Dermis blood vessel endothelial cell (primary cell): ENCODE measurements around the gene KIFC1. TPM values are rescaled to one million over a fixed set of nuclear protein-coding genes. Genes with fewer than 3 reads are reported as not detected.
"Not testable (repeated sequence)": the region's sequence is repeated elsewhere in the genome, so short reads cannot be mapped to it uniquely, and the experiment has no call there.

Experiments
- DNase-seq: peaks from one replicate; pipeline ENCODE4 v3.0.0; 2010
- total RNA-seq: library from RNA; depleted of rRNA; stranded (reverse); fragments of >200 nt; gene quantifications from 2 replicates; pipeline ENCODE4 v1.2.3, GENCODE V29; 2014

KIFC1 gene
- total RNA-seq, 1 donor from 2014 or later: 12.4 TPM

DNA sequence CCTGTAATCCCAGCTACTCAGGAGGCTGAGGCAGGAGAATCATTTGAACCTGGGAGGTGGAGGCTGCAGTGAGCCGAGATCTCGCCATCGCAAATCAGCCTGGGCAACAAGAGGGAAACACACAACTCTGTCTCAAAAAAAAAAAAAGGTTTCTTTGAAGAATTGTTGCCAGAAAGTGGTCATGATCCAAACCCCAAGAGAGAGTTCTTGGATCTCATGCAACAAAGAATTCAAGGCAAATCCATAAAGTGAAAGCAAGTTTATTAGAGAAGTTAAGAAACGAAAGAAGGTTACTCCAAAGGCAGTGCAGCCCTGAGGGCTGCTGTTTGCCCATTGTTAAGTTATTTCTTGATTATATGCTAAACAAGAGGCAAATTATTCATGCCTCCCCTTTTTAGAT lies 14.5 kb upstream of the KIFC1 start:
- no peak for DNase-seq

DNA sequence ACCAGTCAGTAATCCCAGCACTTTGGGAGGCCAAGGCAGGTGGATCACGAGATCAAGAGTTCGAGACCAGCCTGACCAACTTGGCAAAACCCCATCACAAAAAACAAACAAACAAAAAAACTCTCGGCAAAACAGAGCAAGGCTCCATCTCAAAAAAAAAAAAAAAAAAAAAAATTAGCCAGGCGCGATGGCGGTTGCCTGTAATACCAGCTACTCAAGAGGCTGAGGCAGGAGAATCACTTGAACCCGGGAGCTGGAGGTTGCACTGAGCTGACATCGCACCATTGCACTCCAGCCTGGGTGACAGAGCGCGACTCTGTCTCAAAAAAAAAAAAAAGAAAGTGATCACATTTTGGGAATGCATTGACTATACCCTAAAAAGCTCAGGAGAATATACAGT lies 12.4 kb upstream of the KIFC1 start:
- DNase-seq: not testable (repeated sequence)

DNA sequence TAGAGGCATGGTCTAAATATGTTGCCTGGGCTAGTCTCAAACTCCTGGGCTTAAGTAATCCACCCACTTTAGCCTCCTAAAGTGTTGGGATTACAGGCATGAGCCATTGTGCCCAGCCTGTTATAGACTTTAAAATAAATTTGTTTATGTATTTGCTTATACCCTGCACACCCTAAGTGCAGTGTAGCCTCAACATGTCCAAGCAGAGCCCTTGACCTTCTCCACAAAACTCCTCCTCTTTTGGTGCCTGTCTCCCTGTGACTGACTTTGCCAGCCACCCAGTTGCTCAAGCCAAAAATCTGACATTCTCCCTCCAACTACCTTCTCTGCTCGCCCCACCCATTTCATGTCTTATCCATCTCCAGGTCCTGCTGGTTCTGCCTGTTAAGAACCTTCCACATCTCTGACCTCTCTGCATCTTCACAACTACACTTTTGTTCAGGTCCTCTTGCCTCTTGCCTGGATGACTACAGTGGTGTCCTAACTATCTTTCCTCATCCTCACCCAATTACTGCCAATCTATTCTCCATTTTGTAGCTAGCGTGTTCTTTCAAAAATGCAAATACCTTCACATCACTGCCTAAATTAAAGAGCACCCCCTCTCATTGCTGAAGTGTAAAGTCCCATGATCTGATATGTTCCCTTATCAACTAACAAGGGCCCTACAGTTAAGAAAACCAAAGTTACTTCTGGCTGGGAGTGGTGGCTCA lies 11.2 kb upstream of the KIFC1 start:
- no peak for DNase-seq

DNA sequence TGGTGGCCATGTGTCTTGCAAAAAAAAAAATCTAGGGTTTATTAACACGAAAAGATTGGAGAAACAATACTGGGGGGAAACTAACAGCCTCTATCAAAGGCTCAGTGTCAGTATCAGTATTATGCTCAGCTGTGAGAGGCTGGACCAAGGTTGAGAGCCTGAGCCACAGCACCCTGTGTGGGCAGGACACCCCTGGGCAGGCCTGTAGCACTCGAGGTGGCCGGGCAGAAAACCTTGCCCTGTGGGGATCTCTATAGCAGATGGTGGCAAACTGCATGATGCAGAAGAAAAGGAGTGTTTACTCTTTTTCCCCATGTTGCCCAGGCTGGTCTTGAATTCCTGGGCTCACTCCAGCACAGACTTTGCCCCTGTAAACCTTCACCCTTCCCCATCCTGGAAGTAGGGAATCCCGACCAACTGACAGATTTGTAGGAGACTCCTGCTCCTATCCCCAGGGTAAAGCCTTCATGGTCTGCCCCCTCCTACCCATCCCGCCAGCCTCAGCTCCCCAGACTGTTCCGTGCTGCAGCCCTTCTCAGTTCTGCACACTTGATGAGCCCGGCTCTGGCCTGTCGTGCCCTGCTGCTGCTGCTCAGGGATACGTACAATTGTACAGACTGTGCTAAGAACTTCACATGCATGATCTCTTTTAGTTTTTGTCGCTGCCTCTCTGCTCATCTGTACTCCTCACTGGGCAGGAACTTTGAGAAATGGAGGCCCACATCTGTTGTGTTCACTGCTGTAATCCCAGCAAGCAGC lies 8.0 kb upstream of the KIFC1 start:
- DNase-seq: no peak

DNA sequence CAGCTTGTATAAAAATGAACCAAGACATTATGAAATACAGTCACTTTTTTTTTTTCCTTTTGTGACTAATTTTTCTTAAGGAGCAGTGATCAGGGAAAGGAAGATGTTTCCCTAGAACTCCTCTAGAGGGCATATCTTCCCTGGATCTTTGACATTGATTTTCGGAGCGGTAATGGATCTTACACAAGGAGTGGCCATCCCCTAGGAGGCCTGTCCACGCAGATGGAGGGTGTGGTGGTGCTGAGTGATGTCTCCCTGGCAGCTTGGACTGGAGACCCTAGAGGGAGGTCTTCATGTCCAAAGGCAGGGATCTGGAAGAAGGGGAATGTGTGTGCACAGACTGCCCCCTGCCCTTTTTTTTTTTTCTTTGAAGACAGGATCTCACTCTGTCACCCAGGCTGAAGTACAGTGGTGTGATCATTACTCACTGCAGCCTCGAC lies 7.0 kb upstream of the KIFC1 start:
- DNase-seq: peak; percentile 67

DNA sequence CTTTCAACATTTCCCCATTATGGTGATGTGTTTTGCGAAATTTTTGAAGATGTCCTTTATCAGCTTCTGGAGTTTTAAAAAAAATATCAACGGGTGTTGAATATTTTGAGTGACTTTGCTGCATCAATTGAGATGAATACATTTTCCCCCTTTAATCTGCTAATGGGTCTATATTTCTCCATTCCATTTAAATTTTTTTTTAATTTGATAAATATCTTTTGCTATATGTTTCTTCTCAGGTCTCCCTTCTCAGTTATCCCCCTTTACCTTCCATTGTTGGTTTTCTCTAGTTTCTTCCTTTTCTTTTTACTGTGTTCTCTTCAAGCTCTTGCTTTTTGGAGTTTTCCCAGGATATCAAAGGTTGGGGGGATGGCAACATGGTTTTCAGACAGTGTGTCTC lies 1.4 kb upstream of the KIFC1 start:
- no peak for DNase-seq

DNA sequence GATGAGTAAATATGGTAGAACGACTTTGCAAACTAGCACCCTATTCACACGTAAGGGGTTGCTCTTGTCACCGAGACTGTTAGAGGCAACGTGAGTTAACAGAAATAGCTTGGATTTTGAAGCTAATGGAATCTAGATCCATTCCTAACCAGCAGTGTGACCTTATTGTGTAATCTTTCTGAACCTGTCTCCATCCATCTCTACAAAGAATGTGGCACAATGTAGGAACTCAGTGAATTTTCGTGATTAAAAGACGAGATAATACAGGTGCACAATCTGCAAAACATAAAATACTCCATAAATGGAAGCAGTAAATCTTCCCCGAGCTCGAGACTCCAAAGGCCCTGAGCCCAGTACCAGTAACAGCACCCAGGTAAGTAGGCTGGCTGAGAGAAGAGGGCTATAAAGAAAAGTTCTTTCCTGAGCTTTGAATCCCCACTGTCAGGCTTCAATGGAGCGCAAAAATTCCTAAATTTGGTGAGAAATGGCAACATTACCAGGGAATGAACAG lies 801 bp upstream of the KIFC1 start:
- DNase-seq: no peak

DNA sequence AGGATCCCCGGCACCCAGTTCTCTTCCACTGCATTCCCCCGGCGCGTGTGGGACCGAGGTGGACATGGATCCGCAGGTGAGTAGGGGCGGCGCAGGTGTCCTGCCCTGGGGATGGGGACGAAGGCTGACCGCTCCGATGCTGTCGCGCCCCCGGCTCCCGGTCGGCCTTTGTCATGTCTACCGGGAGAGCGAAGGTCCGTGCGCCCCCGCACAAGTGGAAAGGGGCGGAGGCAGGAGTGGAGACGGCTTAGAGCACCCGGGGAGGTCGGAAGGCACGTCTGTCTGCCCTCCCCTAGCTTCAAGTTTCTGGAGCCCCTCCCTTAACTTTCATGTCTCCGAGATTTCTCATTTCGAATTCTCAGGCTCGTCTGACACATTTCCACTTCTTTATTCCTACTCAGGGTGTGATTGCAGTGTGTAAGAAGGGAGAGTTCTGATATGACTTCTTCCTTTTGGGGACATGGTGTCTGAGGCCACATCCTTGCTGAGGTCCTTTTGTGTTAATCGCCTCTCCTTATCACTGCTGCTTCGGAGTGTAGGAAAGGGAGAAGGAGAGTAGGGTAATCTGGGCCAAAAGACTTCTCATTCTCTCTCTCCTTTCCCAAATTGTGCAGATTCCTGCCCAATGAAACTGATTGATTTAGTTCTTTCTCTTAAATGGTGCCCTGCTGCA lies 435 bp downstream of the KIFC1 start:
- DNase-seq: peak; percentile 43

DNA sequence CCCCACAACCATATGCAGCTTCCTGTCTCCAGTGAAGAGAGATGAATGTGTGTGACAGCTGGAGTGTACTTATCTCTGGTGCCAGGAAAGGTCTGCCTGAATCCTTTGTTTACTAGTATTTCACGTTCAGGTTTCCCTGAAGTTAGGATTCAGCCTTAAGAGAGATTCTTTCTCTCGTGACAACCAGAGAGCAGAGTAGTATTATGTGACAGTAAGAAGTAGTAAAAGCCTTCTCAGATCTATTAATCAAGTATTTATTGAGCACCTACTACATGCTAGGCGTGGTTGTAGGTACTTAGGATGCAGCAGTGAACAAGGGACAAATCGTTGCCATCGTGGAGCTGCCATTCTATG lies 949 bp downstream of the KIFC1 start:
- no peak for DNase-seq

DNA sequence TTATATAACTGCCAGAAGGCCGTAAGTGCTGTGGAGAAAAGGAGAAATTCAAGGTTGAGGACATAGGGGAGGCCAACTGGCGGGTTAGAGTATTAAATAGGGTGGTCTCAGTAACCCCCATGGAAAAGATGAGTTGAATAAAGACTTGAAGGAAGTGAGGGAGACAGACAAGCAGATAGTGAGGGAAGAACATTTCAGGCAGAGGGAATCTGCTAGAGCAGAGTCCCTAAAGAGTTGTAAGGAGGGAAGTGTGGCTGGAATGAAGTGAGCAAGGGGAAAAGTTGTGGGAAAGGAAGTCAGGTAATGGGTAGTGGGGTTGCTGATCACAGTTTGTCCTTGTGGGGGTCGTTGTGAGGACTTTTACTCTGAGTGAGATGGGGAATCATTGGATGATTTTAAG lies 1.4 kb downstream of the KIFC1 start:
- no peak for DNase-seq

DNA sequence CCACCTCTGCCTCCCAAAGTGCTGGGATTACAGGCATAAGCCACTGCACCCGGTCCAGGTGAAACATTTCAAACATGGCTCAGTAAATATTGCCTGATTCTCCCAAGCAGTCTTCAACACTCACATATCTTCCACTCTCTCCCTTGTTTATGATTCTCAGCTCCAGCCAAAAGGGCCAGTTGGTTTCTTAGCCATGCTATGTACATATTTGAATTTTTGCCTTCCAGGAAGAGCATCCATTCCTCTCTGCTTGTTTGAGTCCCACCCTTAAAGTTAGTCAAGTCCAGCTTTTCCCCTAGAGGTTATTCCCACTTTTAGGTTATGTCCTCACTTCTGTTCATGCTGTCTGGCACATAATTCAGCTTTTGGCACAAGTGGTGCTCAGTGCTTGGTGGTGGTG lies 5.9 kb downstream of the KIFC1 start:
- no peak for DNase-seq

DNA sequence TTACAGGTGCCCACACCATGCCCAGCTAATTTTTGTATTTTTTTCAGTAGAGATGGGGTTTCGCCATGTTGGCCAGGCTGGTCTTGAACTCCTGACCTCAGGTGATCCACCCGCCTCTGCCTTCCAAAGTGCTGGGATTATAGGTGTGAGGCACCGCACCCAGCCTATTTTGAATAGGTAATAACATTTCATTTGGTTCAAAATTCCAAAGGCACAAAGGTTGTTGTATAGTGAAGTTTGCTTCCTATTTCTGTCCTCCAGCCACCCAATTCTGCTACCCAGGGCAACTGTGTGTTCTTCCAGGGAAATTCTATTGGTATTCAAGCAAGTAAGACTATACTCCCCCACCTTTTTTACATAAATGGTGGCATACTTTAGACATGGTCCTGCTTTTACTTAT lies 7.0 kb downstream of the KIFC1 start:
- DNase-seq: not testable (repeated sequence)

DNA sequence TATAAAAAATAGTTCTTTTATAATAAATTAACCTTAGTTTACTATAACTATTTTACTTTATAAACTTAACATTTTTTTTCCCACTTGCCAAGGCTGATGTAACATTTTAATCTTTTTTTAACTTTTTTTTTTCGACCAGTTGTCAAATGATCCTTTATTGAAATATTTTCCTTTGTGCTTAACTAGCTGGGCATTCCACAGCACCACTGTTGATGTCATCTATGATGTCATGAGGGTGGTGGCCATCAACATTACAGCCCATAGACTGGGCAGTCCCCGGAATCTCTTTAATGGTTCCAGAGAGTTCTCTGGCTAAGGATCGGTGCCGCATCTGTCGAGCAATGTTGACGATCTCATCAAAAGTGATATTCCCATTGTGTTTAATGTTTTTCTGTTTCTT lies 8.3 kb downstream of the KIFC1 start:
- DNase-seq: not testable (repeated sequence)

DNA sequence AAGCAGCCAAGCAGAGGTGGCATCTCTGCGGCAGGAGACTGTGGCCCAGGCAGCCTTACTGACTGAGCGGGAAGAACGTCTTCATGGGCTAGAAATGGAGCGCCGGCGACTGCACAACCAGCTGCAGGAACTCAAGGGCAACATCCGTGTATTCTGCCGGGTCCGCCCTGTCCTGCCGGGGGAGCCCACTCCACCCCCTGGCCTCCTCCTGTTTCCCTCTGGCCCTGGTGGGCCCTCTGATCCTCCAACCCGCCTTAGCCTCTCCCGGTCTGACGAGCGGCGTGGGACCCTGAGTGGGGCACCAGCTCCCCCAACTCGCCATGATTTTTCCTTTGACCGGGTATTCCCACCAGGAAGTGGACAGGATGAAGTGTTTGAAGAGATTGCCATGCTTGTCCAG lies 13.3 kb downstream of the KIFC1 start:
- DNase-seq: no peak

DNA sequence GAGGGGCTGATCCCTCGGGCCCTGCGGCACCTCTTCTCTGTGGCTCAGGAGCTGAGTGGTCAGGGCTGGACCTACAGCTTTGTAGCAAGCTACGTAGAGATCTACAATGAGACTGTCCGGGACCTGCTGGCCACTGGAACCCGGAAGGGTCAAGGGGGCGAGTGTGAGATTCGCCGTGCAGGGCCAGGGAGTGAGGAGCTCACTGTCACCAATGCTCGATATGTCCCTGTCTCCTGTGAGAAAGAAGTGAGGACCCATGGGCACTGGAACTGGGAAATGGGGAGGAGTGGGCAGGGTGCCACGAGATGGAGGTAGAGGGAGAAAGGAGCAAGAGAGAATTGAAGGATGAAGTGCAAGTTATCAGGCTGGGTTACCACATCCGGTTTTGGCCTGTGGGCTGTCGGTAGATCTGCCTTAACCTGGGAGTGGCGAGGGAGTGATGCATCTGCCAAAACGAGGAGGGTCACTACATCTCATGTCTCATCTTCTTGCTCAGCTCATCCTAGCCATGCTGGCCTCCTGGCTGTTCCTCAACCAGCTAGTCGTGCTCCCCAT lies 13.8 kb downstream of the KIFC1 start:
- no peak for DNase-seq

DNA sequence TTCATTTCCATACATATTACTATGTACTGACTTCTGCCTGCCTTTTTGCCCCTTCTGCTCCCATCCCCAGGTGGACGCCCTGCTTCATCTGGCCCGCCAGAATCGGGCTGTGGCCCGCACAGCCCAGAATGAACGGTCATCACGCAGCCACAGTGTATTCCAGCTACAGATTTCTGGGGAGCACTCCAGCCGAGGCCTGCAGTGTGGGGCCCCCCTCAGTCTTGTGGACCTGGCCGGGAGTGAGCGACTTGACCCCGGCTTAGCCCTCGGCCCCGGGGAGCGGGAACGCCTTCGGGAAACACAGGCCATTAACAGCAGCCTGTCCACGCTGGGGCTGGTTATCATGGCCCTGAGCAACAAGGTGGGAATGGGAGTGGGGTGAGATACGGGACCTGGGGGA lies 14.5 kb downstream of the KIFC1 start:
- no peak for DNase-seq

DNA sequence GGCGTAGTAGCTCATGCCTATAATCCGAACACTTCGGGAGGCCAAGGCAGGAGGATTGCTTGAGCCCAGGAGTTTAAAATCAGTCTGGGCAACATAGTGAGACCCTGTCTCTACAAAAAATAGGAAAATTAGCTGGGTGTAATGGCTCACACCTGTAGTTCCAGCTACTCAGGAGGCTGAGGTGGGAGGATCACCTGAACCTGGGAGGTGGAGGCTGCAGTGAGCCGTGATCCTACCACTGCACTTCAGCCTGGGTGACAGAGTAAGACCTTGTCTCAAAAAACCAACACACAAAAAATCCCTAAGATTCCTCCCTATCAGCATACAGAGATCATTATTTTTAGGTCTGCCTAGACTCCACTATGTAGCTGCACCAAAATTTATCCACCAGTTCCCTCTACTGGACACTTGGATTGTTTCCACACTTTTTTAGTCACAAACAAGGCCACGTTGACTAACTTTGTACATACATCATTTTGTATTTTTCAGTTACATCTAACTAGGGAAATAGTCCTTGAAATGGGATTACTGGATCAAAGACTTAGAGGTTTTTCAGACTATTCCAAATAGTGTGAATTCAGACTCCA lies 15.6 kb downstream of the KIFC1 start:
- peak; percentile 76 for DNase-seq

DNA sequence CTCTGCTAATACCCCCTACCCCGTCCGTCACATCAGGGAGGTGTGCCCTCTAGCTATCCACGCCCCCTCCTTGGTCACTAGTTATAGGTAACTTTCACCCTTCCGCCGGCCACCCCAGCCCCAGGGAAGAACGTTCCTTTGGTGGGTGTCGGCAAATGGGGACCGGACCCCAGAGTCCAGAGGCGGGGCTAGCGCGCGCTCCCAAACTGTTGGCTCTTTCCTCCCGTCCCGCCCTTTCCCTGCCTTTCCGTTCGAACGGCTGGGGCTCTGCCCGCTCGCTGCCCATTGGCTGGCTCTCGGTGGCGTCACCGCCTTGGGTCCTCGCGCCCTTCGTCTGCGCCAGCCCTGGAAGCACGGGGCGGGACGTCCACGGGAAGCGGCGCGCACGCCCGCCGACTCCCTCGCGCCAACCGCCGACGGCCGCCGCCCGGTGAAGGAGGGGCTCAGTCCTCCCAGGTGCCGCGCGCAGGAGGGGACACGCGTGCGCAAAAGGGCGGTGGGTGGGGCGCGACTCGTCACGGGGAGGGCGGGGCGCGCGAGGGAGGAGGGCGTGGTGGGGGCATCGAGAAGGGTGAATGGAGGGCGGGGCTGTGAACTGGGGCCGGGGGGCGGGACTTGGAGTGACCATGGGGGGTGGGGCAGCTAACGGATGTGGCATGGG lies 18.6 kb downstream of the KIFC1 start:
- DNase-seq: peak; percentile 99

DNA sequence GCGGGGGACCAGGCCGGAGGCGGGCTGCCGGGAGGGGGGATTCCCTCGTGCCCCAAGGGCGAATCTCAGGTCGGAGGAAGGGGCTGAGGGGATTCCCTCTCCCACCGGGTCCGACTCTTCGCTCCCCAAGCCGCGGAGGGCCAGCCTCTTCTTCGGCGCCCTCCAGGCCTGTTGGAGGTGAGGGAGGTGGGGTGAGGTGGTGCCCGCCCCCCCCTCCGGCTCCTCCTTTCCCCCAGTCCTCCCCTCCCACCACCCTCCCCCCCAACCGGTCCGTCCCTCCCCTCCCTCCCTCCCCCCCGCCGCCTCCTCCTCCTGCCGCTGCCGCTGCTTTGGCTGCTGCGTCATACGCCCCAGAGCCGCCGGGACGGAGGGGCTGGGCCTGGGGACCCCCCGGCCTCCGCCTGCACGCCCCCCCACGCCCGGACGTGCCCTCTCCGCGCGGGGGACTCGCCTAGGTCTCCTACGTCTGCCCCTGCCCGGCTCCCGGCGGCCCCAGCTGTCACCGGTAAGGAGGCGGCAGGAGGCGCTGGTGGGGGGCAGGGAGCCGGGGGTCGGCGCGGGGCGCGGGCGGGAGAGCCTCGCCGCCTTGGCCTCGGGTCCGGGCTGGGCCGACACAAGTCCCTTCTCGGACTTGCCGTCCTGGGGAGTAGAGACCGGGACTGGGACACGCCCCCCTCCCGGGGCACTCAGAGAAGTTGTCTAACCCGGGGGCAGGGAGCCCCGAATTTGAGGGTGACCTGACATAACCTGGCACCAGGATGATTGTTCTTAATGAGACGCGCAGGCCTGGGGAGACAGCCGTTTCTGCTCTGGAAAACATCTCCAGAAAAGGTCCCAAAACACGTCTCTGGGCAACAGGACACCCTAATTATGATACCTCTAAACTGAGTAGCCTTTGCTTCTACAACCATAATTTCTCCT lies 19.3 kb downstream of the KIFC1 start, which contains the start of gene PHF1:
Gene PHF1 (plus strand): TSS at position 304 of the 921 bp plus-strand sequence. CDS start 1,250 bp downstream, outside the sequence.
- peak; percentile 84 for DNase-seq

DNA sequence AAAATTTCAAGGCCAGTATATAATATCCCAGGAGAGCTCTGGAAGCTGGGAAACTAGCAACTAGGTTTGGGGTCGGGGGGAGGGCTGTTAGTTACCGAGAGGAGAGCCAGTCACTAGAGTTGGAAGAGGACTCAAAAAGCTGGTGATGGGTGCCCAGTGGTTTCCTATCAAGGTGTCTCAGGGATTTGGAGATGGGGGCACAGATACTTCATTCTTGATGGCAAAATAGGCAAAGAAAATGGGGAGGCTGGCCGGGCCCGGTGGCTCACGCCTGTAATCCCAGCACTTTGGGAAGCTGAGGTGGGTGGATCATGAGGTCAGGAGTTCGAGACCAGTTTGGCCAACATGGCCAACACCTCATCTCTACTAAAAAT lies 20.0 kb downstream of the KIFC1 start:
- no peak for DNase-seq
